Measurements from ENCODE around the gene TBCCD1.

The TBCCD1 gene, protein sequence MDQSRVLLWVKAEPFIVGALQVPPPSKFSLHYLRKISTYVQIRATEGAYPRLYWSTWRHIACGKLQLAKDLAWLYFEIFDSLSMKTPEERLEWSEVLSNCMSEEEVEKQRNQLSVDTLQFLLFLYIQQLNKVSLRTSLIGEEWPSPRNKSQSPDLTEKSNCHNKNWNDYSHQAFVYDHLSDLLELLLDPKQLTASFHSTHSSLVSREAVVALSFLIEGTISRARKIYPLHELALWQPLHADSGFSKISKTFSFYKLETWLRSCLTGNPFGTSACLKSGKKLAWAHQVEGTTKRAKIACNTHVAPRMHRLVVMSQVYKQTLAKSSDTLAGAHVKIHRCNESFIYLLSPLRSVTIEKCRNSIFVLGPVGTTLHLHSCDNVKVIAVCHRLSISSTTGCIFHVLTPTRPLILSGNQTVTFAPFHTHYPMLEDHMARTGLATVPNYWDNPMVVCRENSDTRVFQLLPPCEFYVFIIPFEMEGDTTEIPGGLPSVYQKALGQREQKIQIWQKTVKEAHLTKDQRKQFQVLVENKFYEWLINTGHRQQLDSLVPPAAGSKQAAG

DNA sequence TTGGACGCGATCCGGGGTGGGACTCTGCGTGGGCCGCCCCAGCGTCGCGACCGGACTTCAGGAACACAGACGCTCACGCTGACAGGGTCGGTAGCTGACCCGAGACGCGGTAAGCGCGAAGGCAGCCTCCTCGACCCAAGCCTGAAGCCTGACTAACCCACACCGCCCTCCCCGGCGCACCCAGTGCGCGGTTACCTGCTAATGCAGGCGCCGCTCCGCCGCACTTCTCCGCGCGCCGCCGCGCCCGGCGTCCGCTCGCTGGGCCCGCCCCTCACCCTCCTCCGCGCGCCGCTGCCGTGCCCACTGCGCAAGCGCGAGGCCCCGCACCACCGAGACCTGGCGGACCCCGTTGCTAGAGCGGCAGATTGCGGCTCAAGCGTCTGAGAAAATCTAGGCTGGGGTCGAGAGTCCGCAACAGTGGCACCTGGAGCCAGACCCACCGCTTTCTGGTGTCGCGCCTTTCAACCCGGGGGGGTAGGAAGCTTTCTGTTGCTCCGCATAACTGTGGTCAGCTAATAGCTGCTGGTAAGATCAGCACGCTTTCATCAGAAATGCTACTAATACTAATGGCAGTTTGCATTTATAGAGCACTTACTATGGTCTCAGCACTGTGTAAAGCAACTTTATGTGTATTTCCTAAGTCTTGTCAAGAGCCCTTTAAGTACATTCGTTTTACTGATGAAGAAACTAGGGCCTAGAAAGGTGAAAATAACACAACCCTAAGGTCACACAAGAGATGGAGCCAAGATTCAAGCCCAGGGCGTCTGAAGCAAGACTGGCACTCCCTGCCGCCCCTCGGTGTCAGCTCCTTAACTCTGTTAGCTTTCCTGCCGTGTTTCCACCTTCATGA, at the start of gene TBCCD1:
TSS of gene TBCCD1 (minus strand) at position 268 of the 850 bp plus-strand sequence. CDS start 3,010 bp downstream, outside the sequence.
- DNase-seq (ENCODE audit: low read depth): peak; percentile 88

DNA sequence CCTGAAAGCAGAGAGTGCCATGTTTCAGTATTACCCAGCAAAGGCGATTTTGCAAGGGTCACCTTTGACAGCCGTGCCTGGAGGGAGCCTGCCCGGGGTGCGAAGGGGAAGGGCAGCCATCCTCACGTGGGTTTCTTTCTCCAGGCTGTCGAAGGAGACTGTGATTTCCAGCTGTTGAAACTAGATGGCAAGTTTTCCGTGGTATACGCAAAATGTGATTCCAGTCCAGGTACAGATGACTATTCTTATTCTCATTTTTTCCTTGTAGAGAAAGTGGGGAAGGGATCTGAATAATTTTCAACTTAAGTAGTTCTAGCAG, 49.1 kb upstream of the TBCCD1 start:
- no peak for DNase-seq (ENCODE audit: low read depth)

DNA sequence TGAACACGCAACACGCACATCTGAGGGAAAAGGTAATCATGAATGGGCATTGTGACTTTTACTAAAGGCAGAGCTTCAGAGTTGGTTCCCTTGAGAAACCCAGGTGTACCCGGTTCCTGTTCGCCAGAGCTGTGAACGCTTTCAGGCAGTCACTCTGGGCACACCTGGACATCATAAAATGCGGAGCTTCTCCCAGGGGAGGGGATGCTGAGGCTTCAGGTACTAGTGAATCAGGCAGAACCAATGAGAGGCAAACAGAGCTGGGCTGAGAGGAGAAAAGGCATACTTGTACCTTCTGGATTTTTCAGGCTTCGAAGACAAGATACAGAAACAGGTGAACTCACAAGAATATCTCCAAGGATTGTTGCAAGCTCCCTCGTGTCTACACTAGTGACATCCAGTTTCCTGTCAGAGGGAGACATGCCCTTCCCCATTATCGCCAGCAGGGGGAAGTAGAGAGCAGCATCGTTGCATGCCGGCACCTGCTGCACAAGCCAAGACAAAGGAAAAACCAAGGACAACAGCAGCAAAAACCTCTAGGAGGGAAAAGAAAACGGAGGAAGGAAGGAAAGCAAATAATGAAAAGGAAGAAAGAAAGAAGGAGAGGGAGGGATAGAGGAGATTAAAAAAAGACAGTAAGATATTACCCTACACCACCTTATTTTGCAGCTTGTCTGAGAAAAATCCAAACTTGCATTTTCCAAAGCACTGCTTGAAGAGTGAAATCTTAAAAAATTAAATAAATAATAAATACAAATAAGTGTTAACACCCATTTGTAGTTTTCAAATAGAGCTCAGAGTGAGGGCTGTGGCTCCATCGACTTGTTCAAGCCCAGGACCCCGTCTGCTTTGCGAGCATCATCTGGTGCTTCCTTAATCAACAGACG, 47.7 kb upstream of the TBCCD1 start:
- peak; percentile 58 for DNase-seq (ENCODE audit: low read depth)

DNA sequence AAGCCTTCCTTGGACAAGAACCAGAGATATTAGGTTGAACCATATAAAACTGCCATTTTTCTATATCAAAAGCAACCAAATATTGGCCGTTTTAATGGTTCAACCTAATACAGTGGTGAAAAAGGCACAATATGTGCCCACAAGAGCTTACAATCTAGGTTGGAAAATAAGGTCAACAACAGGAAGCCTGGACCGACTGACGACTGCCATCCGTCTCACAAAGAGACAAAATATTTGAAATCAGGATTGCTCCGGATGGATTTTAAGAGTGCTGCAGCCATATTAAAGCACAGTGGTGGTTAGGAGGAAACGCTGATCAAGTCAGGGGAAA, 47.1 kb upstream of the TBCCD1 start:
- DNase-seq (ENCODE audit: low read depth): no peak

DNA sequence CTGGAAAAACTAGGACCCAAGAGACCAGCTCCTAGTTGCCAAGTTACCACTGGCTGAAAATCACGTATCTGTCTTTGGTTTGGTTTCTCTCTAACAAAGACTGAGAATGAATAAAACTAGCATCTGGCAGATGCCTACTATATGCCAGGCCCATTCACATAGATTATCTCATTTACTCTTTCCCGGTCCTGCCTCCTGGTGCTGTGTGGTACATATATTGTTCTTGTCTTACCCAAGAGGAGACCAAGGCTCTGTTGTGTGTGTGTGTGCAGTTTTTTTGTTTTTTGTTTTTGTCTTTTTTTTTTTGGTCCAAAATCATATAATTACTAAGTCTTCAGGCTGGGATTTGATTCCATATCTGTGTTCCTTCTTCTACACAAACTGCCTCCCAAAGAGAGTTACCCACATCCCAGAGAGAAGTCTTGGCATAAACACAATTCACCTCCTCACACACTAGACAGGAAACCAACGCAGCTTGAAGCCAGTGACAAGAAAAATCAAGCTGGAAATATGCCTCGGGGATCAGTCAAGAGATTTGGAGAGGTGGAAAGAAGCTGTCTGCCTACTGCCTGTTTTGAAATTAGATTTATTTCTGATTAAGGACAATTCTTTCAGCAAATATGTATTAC, 46.6 kb upstream of the TBCCD1 start:
- DNase-seq (ENCODE audit: low read depth): no peak

DNA sequence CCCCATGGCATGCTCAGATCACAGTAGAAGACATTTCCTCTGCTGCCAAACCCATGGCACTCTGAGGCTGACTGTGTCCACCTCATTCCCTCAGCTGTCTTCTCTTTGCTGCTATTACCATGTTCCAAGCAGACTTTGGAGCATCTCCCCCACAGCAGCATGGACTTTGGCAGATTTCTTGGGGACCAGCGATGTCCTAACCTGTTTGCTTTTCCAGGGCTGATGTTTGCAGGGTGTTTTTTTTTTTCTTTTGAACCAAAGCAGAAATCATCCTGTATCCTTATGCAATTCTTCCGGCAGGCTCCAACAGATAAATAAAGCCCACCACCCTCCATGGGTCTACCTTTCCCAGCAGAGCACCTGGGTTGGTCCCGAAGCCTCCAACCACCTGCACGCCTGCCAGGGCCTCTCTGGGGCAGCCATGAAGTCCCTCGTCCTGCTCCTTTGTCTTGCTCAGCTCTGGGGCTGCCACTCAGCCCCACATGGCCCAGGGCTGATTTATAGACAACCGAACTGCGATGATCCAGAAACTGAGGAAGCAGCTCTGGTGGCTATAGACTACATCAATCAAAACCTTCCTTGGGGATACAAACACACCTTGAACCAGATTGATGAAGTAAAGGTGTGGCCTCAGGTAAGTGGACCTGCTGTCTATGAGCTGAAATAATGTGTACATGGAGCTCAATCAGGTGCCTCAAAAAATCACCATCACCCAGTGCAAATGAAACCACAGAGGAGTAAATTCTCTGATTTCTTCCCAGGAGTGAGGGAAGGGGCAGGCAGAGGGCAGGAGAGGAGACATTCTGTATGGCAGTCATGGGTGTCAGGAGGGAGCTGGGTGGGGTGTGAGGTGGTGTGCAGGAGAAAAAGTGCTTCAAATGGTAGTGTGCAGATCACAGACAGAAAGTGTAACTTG, 45.8 kb upstream of the TBCCD1 start, which contains the start of gene AHSG:
TSS of gene AHSG (plus strand) at position 340 of the 916 bp plus-strand sequence. CDS start at position 422, 82 bp downstream.
- DNase-seq (ENCODE audit: low read depth): no peak

DNA sequence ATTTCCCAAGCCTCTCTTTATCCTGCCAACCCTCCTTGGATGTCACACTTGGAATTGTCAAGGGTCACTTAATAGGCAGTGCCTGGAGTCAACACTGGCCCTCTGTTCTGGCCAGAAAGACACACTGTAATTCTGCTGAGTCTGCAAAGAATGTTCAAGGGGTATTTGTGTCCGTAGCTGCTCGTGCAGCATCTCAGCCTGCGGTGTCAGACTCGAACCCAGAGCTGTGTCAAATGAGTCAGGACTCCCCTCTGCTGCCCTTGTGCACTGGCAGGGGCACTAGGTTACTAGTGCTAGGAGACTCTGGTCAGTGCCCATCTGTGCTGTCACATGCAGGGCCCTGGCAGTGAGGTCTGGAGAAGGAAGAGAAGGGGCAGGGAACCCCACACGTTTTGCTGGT, 44.9 kb upstream of the TBCCD1 start:
- DNase-seq (ENCODE audit: low read depth): no peak

DNA sequence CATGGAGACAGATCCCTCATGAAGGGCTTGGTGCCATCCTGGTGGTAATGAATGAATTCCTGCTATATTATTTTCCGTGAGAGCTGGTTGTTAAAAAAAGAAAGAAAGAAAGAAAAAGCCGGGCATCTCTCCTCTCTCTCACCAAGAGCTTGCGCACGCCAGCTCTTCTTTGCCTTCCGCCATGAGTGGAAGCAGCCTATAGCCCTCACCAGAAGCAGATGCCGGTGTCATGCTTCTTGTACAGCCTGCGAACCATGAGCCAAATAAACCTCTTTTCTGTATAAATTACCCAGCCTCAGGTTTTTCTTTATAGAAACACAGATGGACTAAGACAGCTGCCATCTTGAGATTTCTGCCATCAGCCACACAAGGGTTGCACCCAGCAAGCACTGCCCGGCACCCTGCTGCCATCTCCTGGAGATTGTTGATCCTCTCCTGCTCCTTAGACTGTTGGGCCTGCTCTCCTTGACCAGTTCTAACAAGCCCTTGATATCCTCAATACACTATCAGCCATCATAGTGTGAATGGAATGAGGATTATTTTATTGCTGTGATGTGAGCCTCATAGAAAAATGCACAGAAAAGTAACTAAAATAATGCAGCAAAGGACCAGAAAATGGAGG, 42.2 kb upstream of the TBCCD1 start:
- no peak for DNase-seq (ENCODE audit: low read depth)

DNA sequence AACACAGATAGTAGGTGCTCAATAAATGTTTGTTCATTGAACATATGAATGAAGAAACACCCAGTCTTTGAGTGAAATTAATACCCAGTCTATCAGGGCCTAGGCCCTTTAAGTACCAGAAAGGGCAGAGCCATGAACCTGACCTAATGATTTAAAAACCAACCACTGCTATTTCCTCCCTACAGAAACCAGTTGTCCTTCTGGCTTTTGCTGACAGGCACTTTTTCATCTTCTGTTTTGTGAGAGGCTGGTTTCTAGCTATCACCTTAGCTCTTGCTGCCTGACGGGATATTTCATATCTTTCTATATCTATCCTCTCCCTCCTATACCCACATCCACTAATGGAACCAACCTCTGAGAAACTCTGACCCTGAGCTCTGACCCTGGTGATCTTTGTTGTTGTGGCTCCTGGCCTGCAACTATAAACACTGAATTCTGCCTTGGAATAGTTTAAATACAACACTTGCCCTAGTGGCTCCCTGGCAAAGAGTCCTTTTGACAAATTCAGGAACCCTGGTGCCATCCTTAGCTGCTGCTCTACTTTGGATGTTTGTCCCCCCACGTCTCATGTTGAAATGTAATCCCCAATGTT, 41.6 kb upstream of the TBCCD1 start:
- no peak for DNase-seq (ENCODE audit: low read depth)

DNA sequence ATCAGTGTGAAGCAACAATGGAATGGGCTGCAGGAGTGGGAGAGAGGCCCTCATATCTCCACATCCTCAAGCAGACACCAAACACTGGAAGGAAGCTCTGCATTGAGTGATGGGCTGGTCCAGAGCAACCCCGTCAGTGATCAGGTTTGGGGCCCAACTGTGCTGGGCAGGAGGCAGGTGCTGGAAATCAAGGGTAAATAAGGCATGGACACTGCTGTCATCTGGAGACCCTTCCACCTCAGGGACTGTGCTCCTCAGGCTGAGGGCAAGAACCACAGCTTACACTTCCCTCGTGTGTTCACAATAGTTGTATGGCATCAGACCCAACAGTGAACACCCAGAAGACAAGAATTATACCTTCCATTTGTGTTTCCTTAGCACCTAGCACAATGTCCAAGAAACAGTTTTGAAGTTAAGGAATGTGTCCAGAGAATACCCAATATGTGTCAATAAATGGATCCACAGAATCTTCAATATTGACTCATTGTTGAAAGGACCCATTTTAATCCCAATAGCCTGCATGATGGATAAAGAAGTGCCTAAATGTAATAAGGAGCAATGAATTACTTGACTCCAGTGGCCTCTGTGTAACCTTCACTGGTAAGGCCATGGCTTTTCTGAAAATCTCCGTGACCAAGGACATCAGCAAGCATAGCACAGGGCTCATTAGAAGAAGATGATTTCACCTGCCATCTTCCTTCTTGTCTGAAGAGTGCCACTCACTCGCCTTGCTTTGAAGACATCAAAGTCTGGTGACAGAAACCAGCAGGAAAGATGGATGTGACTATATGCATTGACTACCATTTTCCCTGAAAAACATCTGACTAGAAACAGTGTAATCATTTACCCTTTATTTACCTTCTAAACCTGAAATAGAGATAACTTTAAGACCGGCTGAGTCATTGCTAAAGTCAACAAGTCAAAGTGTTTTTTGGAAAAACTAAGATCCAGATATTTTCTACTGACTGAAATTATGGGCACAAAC, 38.7 kb upstream of the TBCCD1 start:
- DNase-seq (ENCODE audit: low read depth): no peak

DNA sequence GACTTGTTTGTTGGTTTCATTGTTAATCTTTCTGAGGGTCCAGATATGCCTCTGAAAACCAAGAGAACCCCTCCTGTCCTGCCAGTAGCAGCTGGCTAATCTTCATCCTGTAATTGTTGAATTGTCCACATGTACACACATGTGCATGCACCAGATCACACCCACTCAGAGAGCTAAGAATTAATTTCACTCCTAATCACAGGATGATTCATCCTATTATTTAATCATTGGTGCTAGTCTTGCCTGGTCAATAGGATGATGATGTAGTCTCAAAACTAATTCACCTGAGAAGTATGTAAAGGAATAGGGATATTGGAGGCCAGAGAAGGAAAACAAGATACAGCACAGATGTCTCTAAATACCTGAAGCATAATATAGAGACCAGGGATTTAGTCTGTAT, 37.9 kb upstream of the TBCCD1 start:
- no peak for DNase-seq (ENCODE audit: low read depth)

DNA sequence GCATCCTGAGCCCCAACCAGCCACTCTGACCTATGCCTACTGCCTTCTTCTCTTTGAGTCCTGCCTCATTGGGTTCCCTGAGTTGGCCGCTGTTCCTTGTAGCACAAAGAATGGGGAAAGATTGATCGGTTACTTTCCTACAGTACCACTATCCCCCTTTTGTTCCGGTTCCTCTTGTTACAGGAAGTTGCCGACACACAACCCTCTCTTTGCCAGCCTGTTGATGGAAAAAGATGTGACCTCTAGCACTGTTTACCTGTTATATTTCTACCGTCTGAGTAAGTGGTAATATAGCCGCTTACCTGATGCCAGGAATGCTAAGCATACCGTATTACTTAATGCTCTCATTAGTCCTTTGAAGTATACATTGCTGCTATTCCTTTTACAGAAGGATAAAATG, 36.0 kb upstream of the TBCCD1 start:
- no peak for DNase-seq (ENCODE audit: low read depth)

DNA sequence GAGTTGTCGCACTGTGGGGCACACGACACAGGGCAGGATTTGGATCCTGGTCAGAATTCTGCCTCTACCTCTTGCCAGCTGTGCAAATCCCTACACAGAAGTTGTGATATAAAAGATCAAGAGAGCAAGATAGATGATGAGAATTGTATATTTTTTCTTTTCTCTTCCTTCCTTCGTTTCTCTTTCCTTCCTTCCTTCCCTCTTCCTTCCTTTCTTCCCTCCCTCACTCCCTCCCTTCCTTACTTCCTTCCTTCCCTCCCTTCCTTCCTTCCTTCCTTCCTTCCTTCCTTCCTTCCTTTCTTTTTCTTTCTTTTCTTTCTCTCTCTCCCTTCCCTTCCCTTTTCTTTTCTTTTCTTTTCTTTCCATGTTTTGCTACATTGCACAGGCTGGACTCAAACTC, 33.8 kb upstream of the TBCCD1 start:
- DNase-seq (ENCODE audit: low read depth): no peak

DNA sequence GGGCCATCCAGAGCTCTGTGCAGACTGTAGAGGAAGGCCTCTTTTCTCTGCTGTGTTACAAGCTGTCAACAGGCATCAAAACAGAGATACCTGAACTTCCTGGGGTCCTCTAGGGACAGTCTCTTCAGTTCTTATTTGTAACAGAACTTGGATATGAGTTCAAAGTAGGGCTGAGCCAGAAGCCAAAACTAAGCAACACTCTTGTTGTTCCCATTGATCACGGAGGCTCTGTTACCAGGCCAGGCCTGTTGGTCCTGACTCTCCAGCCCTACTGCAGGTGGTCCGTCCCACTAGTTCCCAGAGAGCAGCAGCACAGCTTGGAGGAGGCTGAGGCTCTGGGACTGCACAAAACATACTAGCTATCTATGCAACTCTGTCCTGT, 32.6 kb upstream of the TBCCD1 start:
- DNase-seq (ENCODE audit: low read depth): no peak

DNA sequence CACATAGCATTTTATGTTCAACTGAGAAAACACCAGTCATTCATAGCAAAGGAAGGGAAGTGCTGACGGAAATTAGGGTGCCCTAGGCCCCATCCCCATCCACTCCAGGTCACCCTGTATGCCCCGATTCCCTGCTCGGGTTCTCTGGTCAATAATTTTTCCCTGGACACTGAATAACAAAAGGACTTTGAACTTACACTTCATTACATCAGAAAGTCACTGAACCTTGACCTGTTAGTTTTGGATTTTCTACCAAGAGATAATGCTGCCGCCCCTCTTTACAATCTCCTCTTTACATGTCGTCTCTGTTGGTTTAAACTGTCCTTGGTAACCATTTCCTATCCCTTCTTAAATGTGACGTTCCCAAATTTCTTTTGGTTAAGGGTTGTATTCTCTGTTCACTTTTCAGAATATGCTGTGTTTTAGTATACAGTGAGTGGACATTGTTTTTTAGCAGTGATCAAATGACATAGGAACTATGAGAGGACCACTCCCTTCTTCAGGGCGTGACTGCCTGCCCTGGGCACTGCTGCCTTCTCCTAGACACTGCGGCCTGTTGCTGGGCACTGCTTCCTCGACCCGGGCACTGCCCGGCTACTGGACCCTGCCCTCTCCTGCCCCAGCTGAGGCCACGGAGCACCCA, 32.1 kb upstream of the TBCCD1 start:
- DNase-seq (ENCODE audit: low read depth): no peak

DNA sequence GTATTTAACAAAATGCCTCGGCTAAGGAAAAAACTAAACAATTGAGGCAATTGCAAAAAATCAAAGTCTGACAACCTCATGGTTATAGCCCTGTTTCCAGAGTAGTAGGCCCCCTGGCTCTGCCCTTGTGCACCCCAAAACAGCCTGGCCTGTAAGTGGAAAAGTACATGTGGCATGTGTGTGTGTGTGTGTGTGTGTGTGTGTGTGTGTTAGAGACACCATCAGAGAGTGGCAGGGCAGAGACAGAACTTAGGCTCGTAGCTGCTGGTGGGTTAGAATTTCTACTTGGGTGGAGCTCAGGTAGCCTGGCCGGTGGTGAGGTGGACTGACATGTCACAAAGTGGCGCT, 31.6 kb upstream of the TBCCD1 start:
- DNase-seq (ENCODE audit: low read depth): no peak

DNA sequence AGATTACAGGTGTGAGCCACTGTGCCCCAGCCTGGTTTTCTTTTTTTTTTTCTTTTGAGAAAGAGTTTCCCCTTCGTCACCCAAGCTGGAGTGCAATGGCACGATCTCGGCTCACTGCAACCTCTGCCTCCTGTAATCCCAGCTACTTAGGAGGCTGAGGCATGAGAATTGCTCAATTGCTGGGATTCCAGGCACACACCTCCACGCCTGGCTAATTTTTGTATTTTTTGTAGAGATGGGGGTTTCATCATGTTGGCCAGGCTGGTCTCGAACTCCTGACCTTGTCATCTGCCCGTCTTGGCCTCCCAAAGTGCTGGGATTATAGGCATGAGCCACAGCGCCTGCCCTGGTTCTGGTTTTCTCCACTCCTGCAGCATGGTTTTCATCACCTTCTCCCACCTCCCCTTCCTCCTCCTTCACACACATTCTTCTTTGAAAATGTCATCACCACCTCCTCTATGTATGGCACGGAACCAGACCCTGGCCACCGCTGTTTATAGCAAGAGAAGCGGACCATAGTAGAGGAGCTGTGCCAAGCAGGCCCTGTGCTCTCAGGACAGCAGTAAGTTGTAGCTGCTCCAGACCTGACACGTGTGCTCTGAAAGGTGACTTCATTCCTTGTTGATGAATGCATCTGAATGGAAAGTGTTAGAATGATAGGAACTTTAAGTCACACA, 31.1 kb upstream of the TBCCD1 start:
- DNase-seq (ENCODE audit: low read depth): no peak

Measured in stimulated activated CD4-positive, alpha-beta T cell treated with anti-CD3 and anti-CD28 coated beads, Interleukin-2, amount 100 ng/mL, for 4 hours (primary cell).